Measurements from ENCODE around the gene TBATA.

TBATA gene

GRCh38 chr10:70786799-70787415, 1.7 kb upstream of the TBATA start:
- H3K4me3 ChIP-seq (ENCODE audit: control insufficient read depth, low read depth, low read length), result no peak overlapping the region
- no peak for DNase-seq (ENCODE audit: low read depth)
- no peak for TF ChIP-seq CTCF (IDR thresholded peaks at IDR 0.05; ENCODE audit: control insufficient read depth, insufficient read depth, low read depth, low read length, missing control alignments)

GRCh38 chr10:70784471-70784870, 706 bp downstream of the TBATA start:
- H3K4me3 ChIP-seq (ENCODE audit: control insufficient read depth, low read depth, low read length), result no peak overlapping the region
- no peak for DNase-seq (ENCODE audit: low read depth)
- TF ChIP-seq CTCF (IDR thresholded peaks at IDR 0.05; ENCODE audit: control insufficient read depth, insufficient read depth, low read depth, low read length, missing control alignments), result no peak

- TF ChIP-seq CTCF (IDR thresholded peaks at IDR 0.05; ENCODE audit: control insufficient read depth, insufficient read depth, low read depth, low read length, missing control alignments), result no peak
- DNase-seq (ENCODE audit: low read depth), result no peak
- no peak overlapping the region for H3K4me3 ChIP-seq (ENCODE audit: control insufficient read depth, low read depth, low read length)
Observed at GRCh38 chr10:70784016-70784415, 1.2 kb downstream of the TBATA start.

GRCh38 chr10:70782746-70783680, 2.2 kb downstream of the TBATA start:
- TF ChIP-seq CTCF (IDR thresholded peaks at IDR 0.05; ENCODE audit: control insufficient read depth, insufficient read depth, low read depth, low read length, missing control alignments), result no peak
- H3K4me3 ChIP-seq (ENCODE audit: control insufficient read depth, low read depth, low read length), result no peak overlapping the region
- DNase-seq (ENCODE audit: low read depth), result no peak

GRCh38 chr10:70782086-70782745, 3.0 kb downstream of the TBATA start:
- H3K4me3 ChIP-seq (ENCODE audit: control insufficient read depth, low read depth, low read length), result no peak overlapping the region
- DNase-seq (ENCODE audit: low read depth), result no peak
- TF ChIP-seq CTCF (IDR thresholded peaks at IDR 0.05; ENCODE audit: control insufficient read depth, insufficient read depth, low read depth, low read length, missing control alignments), result no peak

- TF ChIP-seq CTCF (IDR thresholded peaks at IDR 0.05; ENCODE audit: control insufficient read depth, insufficient read depth, low read depth, low read length, missing control alignments), result no peak
- DNase-seq (ENCODE audit: low read depth), result no peak
- no peak overlapping the region for H3K4me3 ChIP-seq (ENCODE audit: control insufficient read depth, low read depth, low read length)
Observed at GRCh38 chr10:70781461-70782051, 3.6 kb downstream of the TBATA start.

All from AG09309 (cell line).